Mesendoderm (in vitro differentiated cells): ENCODE results near the gene ADAM10.

Source experiments
- DNase-seq: peaks from one replicate; pipeline ENCODE4 v3.0.0; 2013
- H2AK5ac ChIP-seq: 2 replicates; pipeline ENCODE4 v1.6.1; 2013; ENCODE audit warnings: low read length, inconsistent platforms
- H2BK120ac ChIP-seq: 2 replicates; pipeline ENCODE4 v1.6.1; 2013; ENCODE audit warnings: low read depth, mild to moderate bottlenecking, low read length, moderate library complexity, mixed read lengths
- H2BK15ac ChIP-seq: replicated peaks from 2 replicates; pipeline ENCODE4 v1.6.1; 2013; ENCODE audit warnings: low read depth, mild to moderate bottlenecking, moderate library complexity
- H2BK5ac ChIP-seq: 2 replicates; pipeline ENCODE4 v1.6.1; 2013; ENCODE audit warnings: low read length, inconsistent platforms
- H3K18ac ChIP-seq: 2 replicates; pipeline ENCODE4 v1.6.1; 2013; ENCODE audit warnings: mild to moderate bottlenecking, low read length, mixed read lengths
- H3K23ac ChIP-seq: one replicate; pipeline ENCODE4 v1.6.1; 2013; ENCODE audit warnings: low read length
- H3K27ac ChIP-seq: 2 replicates; pipeline ENCODE4 v1.5.1; 2013; ENCODE audit warnings: low read depth, mild to moderate bottlenecking, inconsistent platforms, low read length, moderate library complexity
- H3K27me3 ChIP-seq: 2 replicates; pipeline ENCODE4 v1.6.1; 2013; ENCODE audit warnings: low read length, control low read depth, mild to moderate bottlenecking, inconsistent platforms; ENCODE audit not compliant: insufficient read depth, poor library complexity
- H3K36me3 ChIP-seq: 2 replicates; pipeline ENCODE4 v1.6.1; 2013; ENCODE audit warnings: low read length, inconsistent platforms; ENCODE audit not compliant: control insufficient read depth, insufficient read depth
- H3K4ac ChIP-seq: one replicate; pipeline ENCODE4 v1.6.1; 2013; ENCODE audit warnings: low read depth, mild to moderate bottlenecking, low read length, moderate library complexity
- H3K4me1 ChIP-seq: 2 replicates; pipeline ENCODE4 v1.6.1; 2013; ENCODE audit warnings: low read depth, low read length, inconsistent platforms; ENCODE audit not compliant: control insufficient read depth
- H3K4me2 ChIP-seq: 2 replicates; pipeline ENCODE4 v1.6.1; 2013; ENCODE audit warnings: low read length
- H3K4me3 ChIP-seq: 2 replicates; pipeline ENCODE4 v1.5.1; 2013; ENCODE audit warnings: mild to moderate bottlenecking, low read length
- H3K56ac ChIP-seq: one replicate; pipeline ENCODE4 v1.6.1; 2013; ENCODE audit warnings: low read length
- H3K79me1 ChIP-seq: 2 replicates; pipeline ENCODE4 v1.6.1; 2013; ENCODE audit warnings: low read length, inconsistent platforms
- H3K79me2 ChIP-seq: 2 replicates; pipeline ENCODE4 v1.6.1; 2013; ENCODE audit warnings: mild to moderate bottlenecking, low read length; ENCODE audit not compliant: control insufficient read depth, insufficient read depth
- H3K9ac ChIP-seq: 2 replicates; pipeline ENCODE4 v1.6.1; 2013; ENCODE audit warnings: low read length, inconsistent platforms
- H4K5ac ChIP-seq: one replicate; pipeline ENCODE4 v1.6.1; 2013; ENCODE audit warnings: low read length
- H4K8ac ChIP-seq: one replicate; pipeline ENCODE4 v1.6.1; 2013; ENCODE audit warnings: low read depth, mild to moderate bottlenecking, control low read depth, low read length, moderate library complexity
- WGBS: extraction: QIAGEN DNeasy Blood & Tissue Kit; methylation state at CpG from one replicate; pipeline ENCODE4 v1.1.7; 2013; ENCODE audit warnings: low lambda C conversion rate, missing lambda C conversion rate; ENCODE audit not compliant: insufficient coverage; ENCODE audit errors: extremely low coverage; 5-methylcytosine and 5-hydroxymethylcytosine counted together

ADAM10 gene

DNA sequence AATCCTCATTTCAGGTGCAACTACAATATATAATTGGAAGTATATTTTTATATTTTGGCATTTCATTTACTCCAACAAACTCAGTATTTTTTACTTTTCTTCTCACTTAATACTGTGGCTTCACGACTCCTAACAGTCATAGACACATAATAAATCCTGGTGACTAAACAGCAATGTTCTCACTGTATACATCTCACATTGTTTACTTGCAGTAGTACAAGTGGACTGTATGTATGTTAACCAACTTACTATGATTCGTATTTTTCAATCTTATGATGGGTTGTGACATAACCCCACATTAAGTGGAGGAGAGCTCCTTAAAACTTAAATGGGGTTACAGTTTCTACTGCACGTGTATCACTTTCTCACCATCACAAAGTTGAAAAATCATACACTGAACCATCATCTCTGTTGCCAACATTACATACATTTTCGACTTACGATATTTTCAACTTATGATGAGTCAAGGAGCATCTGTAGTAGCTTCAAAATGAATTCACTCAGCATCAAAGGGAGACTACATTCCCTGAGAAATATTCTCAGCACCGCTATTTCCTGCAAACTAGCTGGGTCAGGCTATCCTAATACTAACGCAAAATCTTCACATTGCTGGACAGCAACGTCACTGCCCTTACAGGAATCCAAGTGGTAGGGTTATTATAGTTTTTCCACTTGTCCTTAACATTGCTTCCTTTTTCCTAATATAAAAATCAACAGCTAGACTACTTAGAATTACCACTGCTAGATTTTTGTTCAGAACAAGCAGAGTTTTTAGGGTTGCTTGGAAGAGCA, 7.3 kb downstream of the ADAM10 start:
- Histone ChIP-seq H2BK5ac (no peak overlapping the region), H4K8ac (no peak overlapping the region), H3K18ac (no peak overlapping the region), H2BK120ac (no peak overlapping the region), H3K36me3 (no peaks in the 10 kb centered on the region), H3K4me3 (no peak overlapping the region), H3K79me1 (peaks cover 7% of the 10 kb centered on the region), H3K4me1 (no peaks in the 10 kb centered on the region), H3K23ac (no peak overlapping the region), H3K9ac (no peak overlapping the region), H4K5ac (no peak overlapping the region), H3K4ac (no peak overlapping the region), H2BK15ac (no peak overlapping the region), H3K27ac (no peak overlapping the region), H2AK5ac (no peak overlapping the region), H3K79me2 (peaks cover 80% of the 10 kb centered on the region), H3K27me3 (no peaks in the 10 kb centered on the region), H3K56ac (no peak overlapping the region), H3K4me2 (no peak overlapping the region)
- DNase-seq, result no peak
- WGBS, result no CpG with 5 or more reads among the region's 8 CpGs

DNA sequence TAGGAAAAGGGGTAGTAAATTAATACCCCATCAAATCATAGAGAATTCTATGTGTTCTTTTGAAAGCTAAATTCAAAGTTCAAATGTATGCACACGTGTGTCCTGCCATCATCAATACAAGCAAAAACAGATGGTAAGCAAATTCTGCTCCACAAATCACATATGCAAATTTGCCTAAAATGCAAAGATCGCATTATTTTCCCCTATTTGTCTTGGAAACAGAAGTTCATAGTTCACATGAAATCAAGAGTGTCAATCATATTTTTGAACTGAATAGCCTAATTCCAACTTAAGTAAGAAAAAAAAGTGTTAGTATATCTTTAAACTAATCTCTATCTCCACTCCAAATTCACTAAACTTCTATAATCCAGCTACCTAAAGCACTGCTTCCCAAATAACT, 8.5 kb downstream of the ADAM10 start:
- Histone ChIP-seq H3K9ac (no peak overlapping the region), H2BK120ac (no peak overlapping the region), H4K5ac (no peak overlapping the region), H3K18ac (no peak overlapping the region), H3K4me2 (no peak overlapping the region), H4K8ac (no peak overlapping the region), H3K4me3 (no peak overlapping the region), H3K56ac (no peak overlapping the region), H2BK5ac (no peak overlapping the region), H3K4ac (no peak overlapping the region), H3K23ac (no peak overlapping the region), H3K27me3 (no peaks in the 10 kb centered on the region), H3K27ac (no peak overlapping the region), H2AK5ac (no peak overlapping the region), H3K4me1 (peaks cover 1% of the 10 kb centered on the region), H3K36me3 (no peaks in the 10 kb centered on the region), H3K79me1 (peaks cover 7% of the 10 kb centered on the region), H3K79me2 (peaks cover 75% of the 10 kb centered on the region), H2BK15ac (no peak overlapping the region)
- WGBS, result no CpG with 5 or more reads among the region's 2 CpGs
- no peak for DNase-seq

GRCh38 chr15:58740436-58740835, 9.1 kb downstream of the ADAM10 start:
- Histone ChIP-seq H3K18ac (no peak overlapping the region), H3K4ac (no peak overlapping the region), H3K4me1 (peaks cover 2% of the 10 kb centered on the region), H3K4me3 (no peak overlapping the region), H3K27me3 (no peaks in the 10 kb centered on the region), H3K36me3 (no peaks in the 10 kb centered on the region), H3K79me1 (peaks cover 5% of the 10 kb centered on the region), H3K56ac (no peak overlapping the region), H2BK5ac (no peak overlapping the region), H3K79me2 (peaks cover 71% of the 10 kb centered on the region), H2AK5ac (no peak overlapping the region), H3K27ac (no peak overlapping the region), H3K4me2 (no peak overlapping the region), H3K23ac (no peak overlapping the region), H4K8ac (no peak overlapping the region), H2BK15ac (no peak overlapping the region), H4K5ac (no peak overlapping the region), H3K9ac (no peak overlapping the region), H2BK120ac (no peak overlapping the region)
- WGBS, result 94% methylated on average over 2 of the region's 4 CpGs
- no peak for DNase-seq

DNA sequence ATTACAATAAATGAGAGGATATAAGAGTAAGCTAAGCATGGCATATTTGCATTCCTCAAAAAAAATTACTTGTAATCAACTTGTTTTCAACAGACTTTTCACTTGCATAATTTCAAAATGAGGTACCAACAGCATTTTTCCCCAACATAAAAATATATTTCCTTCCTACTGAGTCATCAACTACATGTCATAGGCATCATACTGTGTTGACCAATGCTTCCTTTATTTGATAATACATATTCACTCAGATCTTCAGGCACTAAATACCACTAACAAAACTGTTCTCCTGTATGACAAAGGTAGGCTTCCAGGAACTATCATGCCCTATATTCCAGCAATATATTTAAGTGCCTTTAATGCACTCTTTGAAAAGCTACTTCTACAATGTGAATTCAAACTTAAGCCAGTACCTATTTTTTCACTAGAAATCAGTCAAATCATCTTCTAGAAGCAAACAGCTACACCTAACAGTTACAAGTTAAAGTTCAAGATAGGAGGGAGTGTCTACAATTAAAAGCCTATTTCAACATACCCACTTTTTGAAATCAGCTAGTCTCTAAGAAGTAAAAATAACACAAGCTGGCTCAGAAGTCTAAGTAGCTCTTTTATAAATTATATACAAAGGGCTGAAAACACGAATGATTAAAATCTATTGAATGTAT, 11.3 kb downstream of the ADAM10 start:
- Histone ChIP-seq H3K4ac (no peak overlapping the region), H2AK5ac (no peak overlapping the region), H3K4me1 (peaks cover 5% of the 10 kb centered on the region), H3K23ac (no peak overlapping the region), H3K79me2 (peaks cover 68% of the 10 kb centered on the region), H2BK120ac (no peak overlapping the region), H3K56ac (no peak overlapping the region), H4K5ac (no peak overlapping the region), H3K4me3 (no peak overlapping the region), H3K18ac (no peak overlapping the region), H3K27me3 (no peaks in the 10 kb centered on the region), H3K79me1 (peaks cover 9% of the 10 kb centered on the region), H3K4me2 (no peak overlapping the region), H4K8ac (no peak overlapping the region), H2BK5ac (no peak overlapping the region), H2BK15ac (no peak overlapping the region), H3K9ac (no peak overlapping the region), H3K36me3 (no peaks in the 10 kb centered on the region), H3K27ac (no peak overlapping the region)
- WGBS, result no CpG with 5 or more reads among the region's 1 CpG
- DNase-seq, result no peak

DNA sequence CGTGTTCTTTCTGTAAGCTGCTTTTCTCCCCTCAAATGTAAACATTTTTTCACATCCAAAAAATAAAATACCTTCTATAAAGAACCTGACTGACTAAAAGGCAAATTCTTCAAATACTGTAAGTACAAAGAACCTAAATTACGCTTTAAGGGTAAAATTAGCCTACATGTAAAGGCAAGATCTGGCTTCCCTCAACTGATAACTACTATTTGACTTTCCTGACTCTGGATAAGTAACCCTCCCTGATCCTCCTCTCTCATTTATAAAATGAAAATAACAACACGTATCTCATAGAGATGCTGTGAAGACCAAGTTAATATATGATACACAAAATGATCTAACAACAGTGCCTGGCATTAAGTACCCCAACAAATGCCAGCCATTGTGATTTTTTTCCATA, 12.2 kb downstream of the ADAM10 start:
- H4K5ac ChIP-seq, result no peak overlapping the region
- H3K27ac ChIP-seq, result no peak overlapping the region
- no peaks in the 10 kb centered on the region for H3K36me3 ChIP-seq
- H3K27me3 ChIP-seq, result no peaks in the 10 kb centered on the region
- no peak overlapping the region for H3K18ac ChIP-seq
- H2BK5ac ChIP-seq, result no peak overlapping the region
- H3K56ac ChIP-seq, result no peak overlapping the region
- H3K4ac ChIP-seq, result no peak overlapping the region
- no CpG with 5 or more reads among the region's 3 CpGs for WGBS
- H3K4me3 ChIP-seq, result no peak overlapping the region
- no peak overlapping the region for H2BK15ac ChIP-seq
- H3K4me1 ChIP-seq, result peaks cover 5% of the 10 kb centered on the region
- peaks cover 12% of the 10 kb centered on the region for H3K79me1 ChIP-seq
- H2BK120ac ChIP-seq, result no peak overlapping the region
- no peak overlapping the region for H2AK5ac ChIP-seq
- H4K8ac ChIP-seq, result no peak overlapping the region
- no peak overlapping the region for H3K23ac ChIP-seq
- H3K4me2 ChIP-seq, result no peak overlapping the region
- H3K79me2 ChIP-seq, result peaks cover 65% of the 10 kb centered on the region
- H3K9ac ChIP-seq, result no peak overlapping the region
- DNase-seq, result no peak
